HG02763 (cell line): Measurements from ENCODE around the gene CRIP2.
A peak's percentile ranks its signal among the peaks of the same experiment; 100 is the strongest.

ENCODE experiments used
- ATAC-seq: cut with Tn5 transposase; IDR thresholded peaks from one replicate; pipeline ENCODE4 v1.9.1; 2021; ENCODE audit warnings: mild to moderate bottlenecking, moderate library complexity; ENCODE audit not compliant: unreplicated experiment

CRIP2 gene

GRCh38 chr14:105476097-105476830 is 1.6 kb downstream of the CRIP2 start:
- no peak for ATAC-seq

GRCh38 chr14:105476831-105477659 is 2.4 kb downstream of the CRIP2 start:
- no peak for ATAC-seq

GRCh38 chr14:105477660-105478397 is 3.2 kb downstream of the CRIP2 start:
- ATAC-seq = no peak

GRCh38 chr14:105478398-105479251 is 4.0 kb downstream of the CRIP2 start:
- ATAC-seq = no peak

- no peak for ATAC-seq
Observed at GRCh38 chr14:105479431-105480158, 5.0 kb downstream of the CRIP2 start.

GRCh38 chr14:105480199-105480746 is 5.7 kb downstream of the CRIP2 start:
- no peak for ATAC-seq

GRCh38 chr14:105480807-105481801 is 6.5 kb downstream of the CRIP2 start:
- peak; percentile 44 for ATAC-seq

- no peak for ATAC-seq
Observed at GRCh38 chr14:105481886-105482457, 7.4 kb downstream of the CRIP2 start.

- no peak for ATAC-seq
Observed at GRCh38 chr14:105482486-105483110, 8.0 kb downstream of the CRIP2 start.

- no peak for ATAC-seq
Observed at GRCh38 chr14:105483300-105484068, 8.9 kb downstream of the CRIP2 start.

GRCh38 chr14:105484069-105484996 is 9.7 kb downstream of the CRIP2 start:
- no peak for ATAC-seq

GRCh38 chr14:105484997-105485393 is 10.4 kb downstream of the CRIP2 start:
- no peak for ATAC-seq

- ATAC-seq = no peak
Observed at GRCh38 chr14:105485739-105486162, 11.1 kb downstream of the CRIP2 start.

GRCh38 chr14:105486163-105486973 is 11.7 kb downstream of the CRIP2 start, which contains the start of gene CRIP1:
Gene CRIP1, plus strand, starts transcription at chr14:105486886. Its CDS starts 374 bp downstream, at chr14:105487260.
- no peak for ATAC-seq

GRCh38 chr14:105486974-105487448 is 12.4 kb downstream of the CRIP2 start:
- ATAC-seq = no peak
